DND-41 (cell line): ENCODE results near the gene TSEN15.

ENCODE experiments used
- ATAC-seq: fragments of 200-7000 bp; cut with Tn5 transposase; 3 replicates; pipeline ENCODE4 v1.9.1; 2021; ENCODE audit warnings: low read depth; ENCODE audit not compliant: insufficient read depth
- DNase-seq: peaks from one replicate; pipeline ENCODE4 v3.0.0-alpha.2; 2020
- H2AFZ ChIP-seq: 2 replicates; pipeline ENCODE4 v1.6.0; 2012; ENCODE audit warnings: low read depth, low read length
- H3K27ac ChIP-seq: 2 replicates; pipeline ENCODE4 v1.5.1; 2012; ENCODE audit warnings: low read length, inconsistent platforms
- H3K27me3 ChIP-seq: fragments of 200-600 bp; sonication (generic); 2 replicates; pipeline ENCODE4 v1.6.0; 2012; ENCODE audit warnings: low read length, mild to moderate bottlenecking, inconsistent platforms; ENCODE audit not compliant: insufficient read depth, poor library complexity
- H3K36me3 ChIP-seq: 2 replicates; pipeline ENCODE4 v1.5.1; 2012; ENCODE audit warnings: low read length, inconsistent platforms; ENCODE audit not compliant: insufficient read depth
- H3K4me1 ChIP-seq: 2 replicates; pipeline ENCODE4 v1.5.1; 2012; ENCODE audit warnings: mild to moderate bottlenecking, low read length; ENCODE audit not compliant: insufficient read depth
- H3K4me2 ChIP-seq: 2 replicates; pipeline ENCODE4 v1.6.0; 2012; ENCODE audit warnings: mild to moderate bottlenecking, moderate library complexity, low read length, inconsistent platforms; ENCODE audit not compliant: insufficient read depth
- H3K4me3 ChIP-seq, 2 experiments: fragments of 200-600 bp in 1 of 2; shearing (Covaris generic) in 1 of 2; 2 replicates each; pipeline ENCODE4 v1.5.1; 2012 to 2016; ENCODE audit warnings: inconsistent platforms in 2 of 2, low read length in 2 of 2, mild to moderate bottlenecking in 2 of 2, low read depth in 1 of 2, moderate library complexity in 1 of 2
- H3K79me2 ChIP-seq: 2 replicates; pipeline ENCODE4 v1.6.0; 2012; ENCODE audit warnings: low read length, inconsistent platforms; ENCODE audit not compliant: insufficient read depth
- H3K9ac ChIP-seq: 2 replicates; pipeline ENCODE4 v1.6.0; 2012; ENCODE audit warnings: low read depth, mild to moderate bottlenecking, inconsistent platforms, low read length, moderate library complexity
- H3K9me3 ChIP-seq: 2 replicates; pipeline ENCODE4 v1.5.1; 2012; ENCODE audit warnings: low read length, moderate library complexity, mild to moderate bottlenecking, inconsistent platforms; ENCODE audit not compliant: insufficient read depth, severe bottlenecking
- H4K20me1 ChIP-seq: 2 replicates; pipeline ENCODE4 v1.6.0; 2012; ENCODE audit warnings: low read length; ENCODE audit not compliant: insufficient read depth
- CTCF ChIP-seq: IDR thresholded peaks from 2 replicates; pipeline ENCODE4 v1.5.1; 2012; ENCODE audit warnings: borderline replicate concordance, low read length, moderate library complexity, mild to moderate bottlenecking; ENCODE audit not compliant: poor library complexity, severe bottlenecking; ENCODE audit errors: extremely low read depth
- EZH2 ChIP-seq: IDR thresholded peaks from 3 replicates; pipeline ENCODE4 v1.6.1; 2012; ENCODE audit warnings: borderline replicate concordance, low read depth, mild to moderate bottlenecking, moderate library complexity, low read length, inconsistent platforms; ENCODE audit not compliant: severe bottlenecking

The TSEN15 gene

GRCh38 chr1:184051485-184052193 lies at the start of gene TSEN15:
TSS of gene TSEN15 (plus strand) at chr1:184051730. CDS start at chr1:184051756, 26 bp downstream.
- no peak for TF ChIP-seq CTCF
- TF ChIP-seq EZH2: no peak
- peaks cover 18% of the 10 kb centered on the region for H3K36me3 ChIP-seq
- H3K9me3 ChIP-seq: no peaks in the 10 kb centered on the region
- H3K4me2 ChIP-seq: peak within 1 kb of the TSS; percentile 89
- H4K20me1 ChIP-seq: no peaks in the 10 kb centered on the region
- peaks cover 44% of the 10 kb centered on the region for H3K79me2 ChIP-seq
- H3K4me3 ChIP-seq: peak within 1 kb of the TSS; percentile 78 to 92
- H3K4me1 ChIP-seq: peaks cover 31% of the 10 kb centered on the region
- H3K27me3 ChIP-seq: peaks cover 6% of the 10 kb centered on the region
- H3K9ac ChIP-seq: peak within 1 kb of the TSS; percentile 86
- ATAC-seq (peak; percentile 94), DNase-seq (peak; percentile 87)
- peak within 1 kb of the TSS; percentile 85 for H3K27ac ChIP-seq
- peak within 1 kb of the TSS; percentile 86 for H2AFZ ChIP-seq

GRCh38 chr1:184002071-184002470 lies 49.5 kb upstream of the TSEN15 start:
- ATAC-seq (no peak), DNase-seq (no peak)
- no peak for TF ChIP-seq CTCF
- no peak for TF ChIP-seq EZH2
- no peak overlapping the region for H3K9ac ChIP-seq
- no peaks in the 10 kb centered on the region for H3K4me1 ChIP-seq
- H3K27ac ChIP-seq: no peak overlapping the region
- no peaks in the 10 kb centered on the region for H3K36me3 ChIP-seq
- no peaks in the 10 kb centered on the region for H3K9me3 ChIP-seq
- no peak overlapping the region for H3K4me2 ChIP-seq
- no peaks in the 10 kb centered on the region for H4K20me1 ChIP-seq
- H3K27me3 ChIP-seq: peaks cover 22% of the 10 kb centered on the region
- no peak overlapping the region for H2AFZ ChIP-seq
- H3K79me2 ChIP-seq: no peaks in the 10 kb centered on the region
- no peak overlapping the region for H3K4me3 ChIP-seq

GRCh38 chr1:184004935-184005334 lies 46.6 kb upstream of the TSEN15 start:
- TF ChIP-seq EZH2 (no peak), CTCF (no peak)

More at GRCh38 chr1:184004935-184005334, 46.6 kb upstream of the TSEN15 start:
- Histone ChIP-seq H3K9ac (no peak overlapping the region), H3K4me1 (no peaks in the 10 kb centered on the region), H3K4me3 (no peak overlapping the region), H2AFZ (no peak overlapping the region), H3K79me2 (no peaks in the 10 kb centered on the region), H4K20me1 (no peaks in the 10 kb centered on the region), H3K9me3 (no peaks in the 10 kb centered on the region), H3K27me3 (peaks cover 17% of the 10 kb centered on the region), H3K36me3 (no peaks in the 10 kb centered on the region), H3K4me2 (no peak overlapping the region), H3K27ac (no peak overlapping the region)
- ATAC-seq: no peak
- no peak for DNase-seq
